CD14-positive monocyte (primary cell): ENCODE results near the gene CFAP97. TPM values are rescaled to one million over a fixed set of nuclear protein-coding genes. Genes with fewer than 3 reads are reported as not detected.

Experiments
- DNase-seq, 3 donors: peaks; one replicate each; pipeline ENCODE4 v3.0.0-alpha.2; 2011 to 2022
- H2AFZ ChIP-seq: 2 replicates; pipeline ENCODE4 v1.6.0; 2012; ENCODE audit warnings: mild to moderate bottlenecking, low read depth, low read length, inconsistent platforms; ENCODE audit not compliant: insufficient read depth, poor library complexity, severe bottlenecking
- H3K27ac ChIP-seq, 2 donors: 1 replicate in 1 of 2; 2 replicates in 1 of 2; pipeline ENCODE4 v1.5.1; 2012 to 2013; ENCODE audit warnings: low read length in 2 of 2, control low read depth in 1 of 2, inconsistent platforms in 1 of 2, low read depth in 1 of 2, mild to moderate bottlenecking in 1 of 2
- H3K27me3 ChIP-seq, 2 donors: one replicate each; pipeline versions ENCODE4 v1.6.0 to v1.6.1; 2011 to 2013; ENCODE audit warnings: low read length in 2 of 2; ENCODE audit not compliant: control insufficient read depth in 2 of 2, insufficient read depth in 2 of 2
- H3K36me3 ChIP-seq, 2 donors: replicated peaks in 1 of 2; 1 replicate in 1 of 2; 2 replicates in 1 of 2; pipeline versions ENCODE4 v1.5.1 to v1.6.1; 2012 to 2013; ENCODE audit warnings: low read length in 2 of 2, control low read depth in 1 of 2, inconsistent platforms in 1 of 2, mild to moderate bottlenecking in 1 of 2; ENCODE audit not compliant: insufficient read depth in 2 of 2, control insufficient read depth in 1 of 2
- H3K4me1 ChIP-seq, 2 donors: 1 replicate in 1 of 2; 2 replicates in 1 of 2; pipeline versions ENCODE4 v1.5.1 to v1.6.1; 2012 to 2013; ENCODE audit warnings: low read length in 2 of 2, control low read depth in 1 of 2, inconsistent platforms in 1 of 2, mild to moderate bottlenecking in 1 of 2, moderate library complexity in 1 of 2; ENCODE audit not compliant: insufficient read depth in 2 of 2, control insufficient read depth in 1 of 2
- H3K4me2 ChIP-seq: replicated peaks from 2 replicates; pipeline ENCODE3; 2012; ENCODE audit warnings: low read length, moderate library complexity, mild to moderate bottlenecking; ENCODE audit not compliant: poor library complexity, severe bottlenecking; ENCODE audit errors: extremely low read depth
- H3K4me3 ChIP-seq, 3 experiments: fragments of 200-600 bp in 1 of 3; sonication (generic) in 1 of 3; replicated peaks in 1 of 3; 1 replicate in 2 of 3; 2 replicates in 1 of 3; pipeline ENCODE4 v1.5.1; 2011 to 2013; ENCODE audit warnings: low read length in 3 of 3, mild to moderate bottlenecking in 3 of 3, control low read depth in 2 of 3, low read depth in 2 of 3, inconsistent platforms in 1 of 3, moderate library complexity in 1 of 3
- H3K79me2 ChIP-seq: 2 replicates; pipeline ENCODE4 v1.6.0; 2012; ENCODE audit warnings: mild to moderate bottlenecking, control low read depth, inconsistent platforms, low read length, moderate library complexity; ENCODE audit not compliant: insufficient read depth
- H3K9ac ChIP-seq: 2 replicates; pipeline ENCODE4 v1.6.0; 2017; ENCODE audit warnings: low read length, mild to moderate bottlenecking; ENCODE audit not compliant: insufficient read depth, poor library complexity, severe bottlenecking
- H3K9me3 ChIP-seq, 2 donors: replicated peaks in 1 of 2; 1 replicate in 1 of 2; 2 replicates in 1 of 2; pipeline versions ENCODE4 v1.5.1 to v1.6.1; 2012 to 2013; ENCODE audit warnings: low read length in 2 of 2, control low read depth in 1 of 2; ENCODE audit not compliant: control insufficient read depth in 1 of 2, insufficient read depth in 1 of 2
- H4K20me1 ChIP-seq: 2 replicates; pipeline ENCODE4 v1.6.0; 2012; ENCODE audit warnings: mild to moderate bottlenecking, low read length, control low read depth, moderate library complexity; ENCODE audit not compliant: insufficient read depth
- H3K27ac Mint-ChIP-seq, 7 donors: one replicate each; pipeline ENCODE4 v1.8.0; 2020; ENCODE audit warnings: mild to moderate bottlenecking in 7 of 7, mixed read lengths in 7 of 7, moderate library complexity in 6 of 7, inconsistent platforms in 2 of 7
- H3K27me3 Mint-ChIP-seq, 3 donors: one replicate each; pipeline ENCODE4 v1.8.0; 2021 to 2022; ENCODE audit warnings: low read depth in 3 of 3, mild to moderate bottlenecking in 3 of 3, mixed read lengths in 3 of 3, moderate library complexity in 3 of 3, inconsistent platforms in 1 of 3
- H3K36me3 Mint-ChIP-seq, 2 donors: one replicate each; pipeline ENCODE4 v1.8.0; 2020; ENCODE audit warnings: mixed read lengths in 2 of 2, inconsistent platforms in 1 of 2, mild to moderate bottlenecking in 1 of 2
- H3K4me1 Mint-ChIP-seq: one replicate; pipeline ENCODE4 v1.8.0; 2020; ENCODE audit warnings: mild to moderate bottlenecking, mixed read lengths
- H3K4me3 Mint-ChIP-seq, 2 donors: one replicate each; pipeline ENCODE4 v1.8.0; 2020; ENCODE audit warnings: mild to moderate bottlenecking in 2 of 2, mixed read lengths in 2 of 2, moderate library complexity in 1 of 2
- H3K9me3 Mint-ChIP-seq, 7 donors: one replicate each; pipeline ENCODE4 v1.8.0; 2020 to 2022; ENCODE audit warnings: mixed read lengths in 7 of 7, mild to moderate bottlenecking in 6 of 7, moderate library complexity in 6 of 7, inconsistent platforms in 2 of 7
- WGBS: methylation state at CpG from one replicate; pipeline ENCODE4 v1.1.5; 2013; ENCODE audit warnings: missing lambda C conversion rate; ENCODE audit not compliant: insufficient coverage; 5-methylcytosine and 5-hydroxymethylcytosine counted together
- intact Hi-C, 2 donors: fragments of 100-400 bp; cut with micrococcal nuclease; formaldehyde crosslinking; loops; one replicate each; pipeline versions ENCODE4 v1.15.0 to v1.15.1; 2023
- polyA plus RNA-seq, 3 donors: library from polyadenylated mRNA; depleted of rRNA in 1 of 3; unstranded in 2 of 3; stranded (reverse) in 1 of 3; fragments of 300-500 nt in 2 of 3; fragments of >200 nt in 1 of 3; fragmentation: Illumina TruSeq in 2 of 3; gene quantifications; 1 replicate in 2 of 3; 2 replicates in 1 of 3; pipeline ENCODE4 v1.2.3, GENCODE V29; 2012 to 2021
- TF ChIP-seq, protein P1 (sequence below): fragments of 200-600 bp; IDR thresholded peaks from one replicate; pipeline ENCODE4 v1.8.0; 2022; ENCODE audit warnings: antibody characterized with exemption, mild to moderate bottlenecking

Gene CFAP97
- polyA plus RNA-seq, 3 donors, result 2.7 to 16.8 (median 12.3) TPM

DNA sequence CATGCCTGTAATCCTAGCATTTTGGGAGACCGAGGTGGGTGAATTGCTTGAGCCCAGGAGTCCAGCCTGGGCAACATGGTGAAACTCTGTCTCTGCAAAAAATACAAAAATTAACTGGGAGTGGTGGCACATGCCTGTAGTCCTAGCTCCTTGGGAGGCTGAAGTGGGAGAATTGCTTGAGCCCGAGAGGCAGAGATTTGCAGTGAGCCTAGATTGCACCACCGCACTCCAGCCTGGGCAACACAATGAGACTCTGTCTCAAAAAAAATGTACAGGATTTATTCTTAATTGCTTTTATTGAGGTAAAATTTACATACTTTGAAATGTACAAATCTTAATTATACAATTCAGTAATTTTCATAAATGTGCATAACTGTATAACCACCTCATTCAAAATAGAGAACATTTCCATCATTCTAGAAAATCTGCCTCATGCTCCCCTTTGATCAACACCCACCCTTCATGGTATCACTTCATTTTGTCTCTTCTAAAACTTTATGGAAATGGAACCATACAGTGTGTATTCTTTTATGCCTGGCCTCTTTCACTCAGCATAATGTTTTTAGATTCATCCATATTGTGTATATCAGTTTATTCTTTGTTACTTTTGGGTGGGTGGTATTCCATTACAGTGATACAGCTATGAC lies 44.7 kb upstream of the CFAP97 start:
- Mint-ChIP-seq H3K27ac (no peak overlapping the region), H3K4me1 (no peaks in the 10 kb centered on the region), H3K4me3 (no peak overlapping the region), H3K27me3 (peaks cover 6 to 19% (median 9%) of the 10 kb centered on the region in 3 donors), H3K36me3 (no peaks in the 10 kb centered on the region), H3K9me3 (peaks cover 0 to under 1% (median 0%) of the 10 kb centered on the region in 7 donors)
- H3K79me2 ChIP-seq, result no peaks in the 10 kb centered on the region
- H3K9ac ChIP-seq, result no peak overlapping the region
- no peak overlapping the region for H3K4me3 ChIP-seq
- TF ChIP-seq, protein P1, sequence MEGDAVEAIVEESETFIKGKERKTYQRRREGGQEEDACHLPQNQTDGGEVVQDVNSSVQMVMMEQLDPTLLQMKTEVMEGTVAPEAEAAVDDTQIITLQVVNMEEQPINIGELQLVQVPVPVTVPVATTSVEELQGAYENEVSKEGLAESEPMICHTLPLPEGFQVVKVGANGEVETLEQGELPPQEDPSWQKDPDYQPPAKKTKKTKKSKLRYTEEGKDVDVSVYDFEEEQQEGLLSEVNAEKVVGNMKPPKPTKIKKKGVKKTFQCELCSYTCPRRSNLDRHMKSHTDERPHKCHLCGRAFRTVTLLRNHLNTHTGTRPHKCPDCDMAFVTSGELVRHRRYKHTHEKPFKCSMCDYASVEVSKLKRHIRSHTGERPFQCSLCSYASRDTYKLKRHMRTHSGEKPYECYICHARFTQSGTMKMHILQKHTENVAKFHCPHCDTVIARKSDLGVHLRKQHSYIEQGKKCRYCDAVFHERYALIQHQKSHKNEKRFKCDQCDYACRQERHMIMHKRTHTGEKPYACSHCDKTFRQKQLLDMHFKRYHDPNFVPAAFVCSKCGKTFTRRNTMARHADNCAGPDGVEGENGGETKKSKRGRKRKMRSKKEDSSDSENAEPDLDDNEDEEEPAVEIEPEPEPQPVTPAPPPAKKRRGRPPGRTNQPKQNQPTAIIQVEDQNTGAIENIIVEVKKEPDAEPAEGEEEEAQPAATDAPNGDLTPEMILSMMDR, result no peak
- intact Hi-C loops, result no loop called here
- no peak overlapping the region for H3K27ac ChIP-seq
- 100% methylated on average over 1 of the region's 3 CpGs for WGBS
- H2AFZ ChIP-seq, result no peak overlapping the region
- H3K9me3 ChIP-seq, result no peaks in the 10 kb centered on the region
- DNase-seq, result no peak
- no peaks in the 10 kb centered on the region for H3K36me3 ChIP-seq
- H3K4me1 ChIP-seq, result no peaks in the 10 kb centered on the region
- H3K4me2 ChIP-seq, result no peak overlapping the region
- H3K27me3 ChIP-seq, result no peaks in the 10 kb centered on the region
- H4K20me1 ChIP-seq, result no peaks in the 10 kb centered on the region

DNA sequence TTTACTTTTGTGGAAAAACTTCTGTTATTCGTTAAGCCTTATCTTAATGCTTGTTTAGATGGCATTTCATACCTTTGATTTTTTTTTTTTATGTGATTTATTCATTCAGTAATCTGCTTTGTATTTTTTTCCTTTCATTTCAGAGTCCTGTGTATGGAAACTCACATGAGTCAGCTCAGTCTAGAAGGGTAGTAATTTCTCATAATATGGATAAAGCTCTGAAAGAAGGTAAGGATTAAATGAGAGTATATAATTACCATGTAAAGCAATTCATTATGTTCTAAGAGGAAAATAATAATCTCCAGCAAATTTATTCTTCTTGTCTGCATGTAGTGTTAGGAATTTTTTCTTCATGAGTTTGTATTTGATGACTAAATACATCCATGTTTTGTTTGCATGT lies 43.4 kb upstream of the CFAP97 start:
- Histone ChIP-seq H3K4me3 (no peak overlapping the region), H3K9me3 (no peaks in the 10 kb centered on the region), H3K9ac (no peak overlapping the region), H3K79me2 (no peaks in the 10 kb centered on the region), H4K20me1 (no peaks in the 10 kb centered on the region), H3K27me3 (no peaks in the 10 kb centered on the region), H3K36me3 (no peaks in the 10 kb centered on the region), H3K4me2 (no peak overlapping the region), H3K4me1 (no peaks in the 10 kb centered on the region), H3K27ac (no peak overlapping the region), H2AFZ (no peak overlapping the region)
- DNase-seq, result no peak
- no peak overlapping the region for H3K27ac Mint-ChIP-seq
- no peak overlapping the region for H3K4me3 Mint-ChIP-seq
- intact Hi-C loops, result no loop called here
- no peaks in the 10 kb centered on the region for H3K36me3 Mint-ChIP-seq
- WGBS, result no CpG with 5 or more reads among the region's 1 CpG
- H3K4me1 Mint-ChIP-seq, result no peaks in the 10 kb centered on the region
- peaks cover 3 to 14% (median 4%) of the 10 kb centered on the region in 3 donors for H3K27me3 Mint-ChIP-seq
- H3K9me3 Mint-ChIP-seq, result peaks cover 0 to 2% (median 0%) of the 10 kb centered on the region in 7 donors
- TF ChIP-seq, protein P1, result no peak
